SK-N-SH (cell line): Measurements from ENCODE around the gene SERPINA6.

Experiments
- MAX ChIP-seq: IDR thresholded peaks from 2 replicates; pipeline ENCODE4 v1.4.0; 2012; ENCODE audit warnings: low read depth
- TF ChIP-seq, protein P1 (sequence below): fragments of 200-600 bp; sonication (generic); IDR thresholded peaks from 2 replicates; pipeline ENCODE4 v1.6.1; 2017; ENCODE audit warnings: antibody characterized with exemption, mild to moderate bottlenecking, moderate library complexity

- TF ChIP-seq MAX = no peak
- TF ChIP-seq, protein P1, sequence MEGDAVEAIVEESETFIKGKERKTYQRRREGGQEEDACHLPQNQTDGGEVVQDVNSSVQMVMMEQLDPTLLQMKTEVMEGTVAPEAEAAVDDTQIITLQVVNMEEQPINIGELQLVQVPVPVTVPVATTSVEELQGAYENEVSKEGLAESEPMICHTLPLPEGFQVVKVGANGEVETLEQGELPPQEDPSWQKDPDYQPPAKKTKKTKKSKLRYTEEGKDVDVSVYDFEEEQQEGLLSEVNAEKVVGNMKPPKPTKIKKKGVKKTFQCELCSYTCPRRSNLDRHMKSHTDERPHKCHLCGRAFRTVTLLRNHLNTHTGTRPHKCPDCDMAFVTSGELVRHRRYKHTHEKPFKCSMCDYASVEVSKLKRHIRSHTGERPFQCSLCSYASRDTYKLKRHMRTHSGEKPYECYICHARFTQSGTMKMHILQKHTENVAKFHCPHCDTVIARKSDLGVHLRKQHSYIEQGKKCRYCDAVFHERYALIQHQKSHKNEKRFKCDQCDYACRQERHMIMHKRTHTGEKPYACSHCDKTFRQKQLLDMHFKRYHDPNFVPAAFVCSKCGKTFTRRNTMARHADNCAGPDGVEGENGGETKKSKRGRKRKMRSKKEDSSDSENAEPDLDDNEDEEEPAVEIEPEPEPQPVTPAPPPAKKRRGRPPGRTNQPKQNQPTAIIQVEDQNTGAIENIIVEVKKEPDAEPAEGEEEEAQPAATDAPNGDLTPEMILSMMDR = no peak
Observed at GRCh38 chr14:94332063-94332583, 9.0 kb upstream of the SERPINA6 start.
